Keratinocyte (primary cell): ENCODE results near the gene ALG14. TPM values are rescaled to one million over a fixed set of nuclear protein-coding genes. Genes with fewer than 3 reads are reported as not detected.

ENCODE experiments used
- DNase-seq: peaks from one replicate; pipeline ENCODE4 v3.0.0-alpha.2; 2011; ENCODE audit warnings: low read depth, missing footprints, low spot score
- FAIRE-seq: peaks from 2 replicates; lab custom pipeline; 2011; peaks lifted over from hg19 to GRCh38; lab: Jason Lieb, UNC
- H2AFZ ChIP-seq: 2 replicates; pipeline ENCODE4 v1.6.0; 2012; ENCODE audit warnings: low read length, control low read depth, inconsistent platforms; ENCODE audit not compliant: control insufficient read depth
- H3K27ac ChIP-seq: 2 replicates; pipeline ENCODE4 v1.5.1; 2011; ENCODE audit warnings: low read length; ENCODE audit not compliant: control insufficient read depth, insufficient read depth
- H3K27me3 ChIP-seq: 3 replicates; pipeline ENCODE4 v1.6.0; 2011; ENCODE audit warnings: low read length; ENCODE audit not compliant: control insufficient read depth, insufficient read depth; ENCODE audit errors: extremely low read depth
- H3K36me3 ChIP-seq, 2 experiments: 2 replicates in 1 of 2; 3 replicates in 1 of 2; pipeline ENCODE4 v1.5.1; 2011; ENCODE audit warnings: low read length in 2 of 2, mild to moderate bottlenecking in 1 of 2; ENCODE audit not compliant: control insufficient read depth in 2 of 2, insufficient read depth in 2 of 2; ENCODE audit errors: extremely low read depth in 1 of 2
- H3K4me1 ChIP-seq: 3 replicates; pipeline ENCODE4 v1.5.1; 2011; ENCODE audit warnings: low read length; ENCODE audit not compliant: control insufficient read depth, insufficient read depth; ENCODE audit errors: extremely low read depth
- H3K4me2 ChIP-seq: 3 replicates; pipeline ENCODE4 v1.6.0; 2011; ENCODE audit warnings: low read depth, low read length; ENCODE audit not compliant: control insufficient read depth, insufficient read depth; ENCODE audit errors: extremely low read depth
- H3K4me3 ChIP-seq, 3 experiments: fragments of 200-600 bp in 1 of 3; sonication (generic) in 1 of 3; 2 replicates in 2 of 3; 3 replicates in 1 of 3; pipeline ENCODE4 v1.5.1; 2011 to 2016; ENCODE audit warnings: low read length in 3 of 3, mild to moderate bottlenecking in 3 of 3, control low read depth in 2 of 3, inconsistent platforms in 1 of 3, low read depth in 1 of 3, mixed read lengths in 1 of 3, mixed run types in 1 of 3, moderate library complexity in 1 of 3; ENCODE audit not compliant: control insufficient read depth in 2 of 3, insufficient read depth in 2 of 3; ENCODE audit errors: extremely low read depth in 1 of 3
- H3K79me2 ChIP-seq: 2 replicates; pipeline ENCODE4 v1.6.0; 2012; ENCODE audit warnings: low read length; ENCODE audit not compliant: control insufficient read depth, insufficient read depth
- H3K9ac ChIP-seq: 3 replicates; pipeline ENCODE4 v1.6.0; 2011; ENCODE audit warnings: low read length; ENCODE audit not compliant: control insufficient read depth, insufficient read depth; ENCODE audit errors: extremely low read depth
- H3K9me1 ChIP-seq: 3 replicates; pipeline ENCODE4 v1.6.0; 2011; ENCODE audit warnings: low read length; ENCODE audit not compliant: control insufficient read depth, insufficient read depth; ENCODE audit errors: extremely low read depth
- H3K9me3 ChIP-seq: 2 replicates; pipeline ENCODE4 v1.5.1; 2012; ENCODE audit warnings: low read depth, low read length; ENCODE audit not compliant: control insufficient read depth
- H4K20me1 ChIP-seq: 3 replicates; pipeline ENCODE4 v1.6.0; 2011; ENCODE audit warnings: low read length; ENCODE audit not compliant: control insufficient read depth, insufficient read depth; ENCODE audit errors: extremely low read depth
- EZH2 ChIP-seq: IDR thresholded peaks from one replicate; pipeline ENCODE4 v1.6.1; 2012; ENCODE audit warnings: inconsistent platforms, mild to moderate bottlenecking, low read length, moderate library complexity
- dilution Hi-C: fragments of 300-500 bp; cut with MboI; formaldehyde crosslinking; loops from one replicate; pipeline ENCODE4 v1.7.0; 2020; ENCODE audit warnings: low sequenced_read_pairs; ENCODE audit not compliant: extremely low pct_ligation_motif_present
- polyA plus RNA-seq, 5 experiments: library from polyadenylated mRNA; depleted of rRNA in 3 of 5; stranded (reverse) in 3 of 5; stranded (forward) in 1 of 5; unstranded in 1 of 5; fragments of >200 nt; gene quantifications; 1 replicate in 1 of 5; 2 replicates in 3 of 5; 3 replicates in 1 of 5; pipeline versions ENCODE4 v1.2.1 to v1.2.3, GENCODE V29; 2011 to 2012; ENCODE audit warnings: missing spikeins in 2 of 5, low read depth in 1 of 5, low replicate concordance in 1 of 5
- TF ChIP-seq, protein P1 (sequence below), 3 experiments: IDR thresholded peaks in 1 of 3; conservative IDR thresholded peaks in 1 of 3; optimal IDR thresholded peaks in 1 of 3; 2 replicates in 2 of 3; 3 replicates in 1 of 3; pipeline versions ENCODE3 to v1.5.1; 2011; ENCODE audit warnings: low read length in 3 of 3, mild to moderate bottlenecking in 3 of 3, moderate library complexity in 2 of 3, control low read depth in 1 of 3, inconsistent platforms in 1 of 3; ENCODE audit not compliant: insufficient read depth in 2 of 3; ENCODE audit errors: extremely low read depth in 1 of 3

The ALG14 gene
- polyA plus RNA-seq, 1 donor (not counting 4 experiments of a cell fraction or from before 2014, with no cell fraction given), result 4.6 TPM

DNA sequence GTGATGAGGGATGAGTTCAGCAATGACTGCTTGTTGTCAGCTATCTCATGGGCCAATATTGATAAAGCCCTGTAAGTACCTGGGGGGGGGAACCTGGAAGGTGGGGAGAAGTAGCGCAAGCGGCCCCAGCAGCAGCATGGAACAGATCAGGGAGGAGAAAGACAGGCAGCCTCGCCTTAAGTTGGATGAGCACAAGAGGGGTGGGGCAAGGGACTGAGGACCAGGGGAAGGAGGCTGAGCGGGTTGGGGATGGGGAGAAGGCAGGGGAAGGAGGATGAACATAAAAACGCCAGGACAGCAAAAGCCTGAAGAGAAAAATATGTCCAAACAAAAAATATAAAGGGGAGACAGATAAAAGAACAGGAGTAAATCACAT, 70.6 kb downstream of the ALG14 start:
- Histone ChIP-seq H3K27ac (no peak overlapping the region), H3K27me3 (no peaks in the 10 kb centered on the region), H3K36me3 (no peaks in the 10 kb centered on the region), H3K4me3 (no peak overlapping the region), H3K9ac (no peak overlapping the region), H3K4me1 (peaks cover 6% of the 10 kb centered on the region), H3K9me3 (no peaks in the 10 kb centered on the region), H3K9me1 (no peaks in the 10 kb centered on the region), H2AFZ (no peak overlapping the region), H4K20me1 (no peaks in the 10 kb centered on the region), H3K4me2 (no peak overlapping the region), H3K79me2 (no peaks in the 10 kb centered on the region)
- no peak for FAIRE-seq
- TF ChIP-seq EZH2, result no peak
- TF ChIP-seq, protein P1, sequence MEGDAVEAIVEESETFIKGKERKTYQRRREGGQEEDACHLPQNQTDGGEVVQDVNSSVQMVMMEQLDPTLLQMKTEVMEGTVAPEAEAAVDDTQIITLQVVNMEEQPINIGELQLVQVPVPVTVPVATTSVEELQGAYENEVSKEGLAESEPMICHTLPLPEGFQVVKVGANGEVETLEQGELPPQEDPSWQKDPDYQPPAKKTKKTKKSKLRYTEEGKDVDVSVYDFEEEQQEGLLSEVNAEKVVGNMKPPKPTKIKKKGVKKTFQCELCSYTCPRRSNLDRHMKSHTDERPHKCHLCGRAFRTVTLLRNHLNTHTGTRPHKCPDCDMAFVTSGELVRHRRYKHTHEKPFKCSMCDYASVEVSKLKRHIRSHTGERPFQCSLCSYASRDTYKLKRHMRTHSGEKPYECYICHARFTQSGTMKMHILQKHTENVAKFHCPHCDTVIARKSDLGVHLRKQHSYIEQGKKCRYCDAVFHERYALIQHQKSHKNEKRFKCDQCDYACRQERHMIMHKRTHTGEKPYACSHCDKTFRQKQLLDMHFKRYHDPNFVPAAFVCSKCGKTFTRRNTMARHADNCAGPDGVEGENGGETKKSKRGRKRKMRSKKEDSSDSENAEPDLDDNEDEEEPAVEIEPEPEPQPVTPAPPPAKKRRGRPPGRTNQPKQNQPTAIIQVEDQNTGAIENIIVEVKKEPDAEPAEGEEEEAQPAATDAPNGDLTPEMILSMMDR (optimal IDR thresholded peaks at IDR 0.05 in 1 of 3, IDR thresholded peaks at IDR 0.05 in 1 of 3, conservative IDR thresholded peaks at IDR 0.05 in 1 of 3; ENCODE audit: extremely low read depth in 1 of 3, insufficient read depth in 2 of 3, low read length in 3 of 3), result no peak
- DNase-seq, result no peak
- dilution Hi-C loops, result no loop called here

DNA sequence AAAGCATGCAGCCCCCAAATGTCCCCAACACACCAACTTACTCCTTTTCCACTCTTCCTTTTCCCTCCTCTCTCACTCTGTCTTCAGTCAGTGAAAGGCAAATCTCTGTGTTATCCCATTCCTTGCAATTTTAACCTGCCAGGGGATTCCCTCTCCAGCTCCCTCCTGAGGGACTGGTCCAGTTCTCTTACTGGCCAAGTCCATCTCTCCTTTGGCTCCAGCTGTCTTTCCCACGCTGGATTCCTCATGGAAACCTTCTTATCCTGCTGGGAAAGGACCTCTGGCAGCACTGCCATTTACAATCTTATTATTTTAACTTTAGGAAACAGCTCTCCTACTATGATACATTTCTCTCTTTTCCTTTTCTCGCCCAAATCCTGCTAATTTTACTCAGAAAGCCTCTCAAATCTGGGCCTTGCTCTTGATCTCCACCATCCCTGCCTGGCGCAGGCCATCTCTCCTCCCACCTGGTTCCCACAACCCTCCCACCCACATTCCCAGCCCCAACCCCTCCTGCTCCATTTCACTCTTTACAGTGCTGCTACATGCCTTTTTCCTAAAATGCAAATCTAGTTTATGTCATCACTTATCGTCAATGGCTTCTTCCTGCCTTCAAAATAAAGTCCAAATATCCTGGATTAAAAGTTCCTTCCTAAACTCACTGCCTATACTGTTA, 73.2 kb downstream of the ALG14 start:
- Histone ChIP-seq H3K27me3 (no peaks in the 10 kb centered on the region), H3K27ac (no peak overlapping the region), H3K9me3 (no peaks in the 10 kb centered on the region), H3K4me2 (no peak overlapping the region), H3K79me2 (no peaks in the 10 kb centered on the region), H3K4me1 (peaks cover 5% of the 10 kb centered on the region), H3K36me3 (no peaks in the 10 kb centered on the region), H3K9me1 (no peaks in the 10 kb centered on the region), H2AFZ (no peak overlapping the region), H3K9ac (no peak overlapping the region), H4K20me1 (no peaks in the 10 kb centered on the region), H3K4me3 (no peak overlapping the region)
- FAIRE-seq (no peak), DNase-seq (no peak)
- dilution Hi-C loops, result no loop called here
- TF ChIP-seq EZH2, result no peak
- TF ChIP-seq, protein P1 (optimal IDR thresholded peaks at IDR 0.05 in 1 of 3, IDR thresholded peaks at IDR 0.05 in 1 of 3, conservative IDR thresholded peaks at IDR 0.05 in 1 of 3; ENCODE audit: extremely low read depth in 1 of 3, insufficient read depth in 2 of 3, low read length in 3 of 3), result no peak
